Fibroblast of lung (primary cell): ENCODE data around the gene INO80E.

ENCODE experiments used
- EZH2 ChIP-seq: IDR thresholded peaks from 2 replicates; pipeline ENCODE4 v1.5.1; 2012; ENCODE audit warnings: low read length, control low read depth, mild to moderate bottlenecking; ENCODE audit errors: missing control alignments
- TF ChIP-seq, protein P1 (sequence below), 2 donors: IDR thresholded peaks in 1 of 2; conservative IDR thresholded peaks in 1 of 2; 1 replicate in 1 of 2; 2 replicates in 1 of 2; pipeline ENCODE4 v1.5.1; 2011 to 2012; ENCODE audit warnings: low read length in 2 of 2, control low read depth in 1 of 2, inconsistent platforms in 1 of 2, low read depth in 1 of 2, mild to moderate bottlenecking in 1 of 2

DNA sequence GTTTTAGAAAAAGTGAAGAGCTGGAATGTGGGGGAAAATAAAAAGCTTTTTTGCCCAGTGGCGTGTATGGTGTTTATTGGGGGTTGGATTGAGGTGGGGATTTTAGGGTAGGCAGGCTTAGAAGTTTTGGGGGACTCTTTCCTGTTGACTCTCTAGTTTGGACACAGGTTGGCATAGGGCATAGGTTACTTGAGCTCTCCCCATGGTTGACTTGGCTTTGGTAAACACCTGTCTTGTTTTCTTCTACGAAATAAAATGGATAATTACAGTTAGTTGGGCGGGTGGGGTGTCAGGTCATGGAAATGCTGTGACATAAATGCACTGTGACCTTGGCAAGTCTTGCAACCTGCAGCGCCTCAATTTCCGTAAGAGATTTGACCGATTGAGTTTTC lies 23.1 kb upstream of the INO80E start:
- TF ChIP-seq, protein P1, sequence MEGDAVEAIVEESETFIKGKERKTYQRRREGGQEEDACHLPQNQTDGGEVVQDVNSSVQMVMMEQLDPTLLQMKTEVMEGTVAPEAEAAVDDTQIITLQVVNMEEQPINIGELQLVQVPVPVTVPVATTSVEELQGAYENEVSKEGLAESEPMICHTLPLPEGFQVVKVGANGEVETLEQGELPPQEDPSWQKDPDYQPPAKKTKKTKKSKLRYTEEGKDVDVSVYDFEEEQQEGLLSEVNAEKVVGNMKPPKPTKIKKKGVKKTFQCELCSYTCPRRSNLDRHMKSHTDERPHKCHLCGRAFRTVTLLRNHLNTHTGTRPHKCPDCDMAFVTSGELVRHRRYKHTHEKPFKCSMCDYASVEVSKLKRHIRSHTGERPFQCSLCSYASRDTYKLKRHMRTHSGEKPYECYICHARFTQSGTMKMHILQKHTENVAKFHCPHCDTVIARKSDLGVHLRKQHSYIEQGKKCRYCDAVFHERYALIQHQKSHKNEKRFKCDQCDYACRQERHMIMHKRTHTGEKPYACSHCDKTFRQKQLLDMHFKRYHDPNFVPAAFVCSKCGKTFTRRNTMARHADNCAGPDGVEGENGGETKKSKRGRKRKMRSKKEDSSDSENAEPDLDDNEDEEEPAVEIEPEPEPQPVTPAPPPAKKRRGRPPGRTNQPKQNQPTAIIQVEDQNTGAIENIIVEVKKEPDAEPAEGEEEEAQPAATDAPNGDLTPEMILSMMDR (conservative IDR thresholded peaks at IDR 0.05 in 1 of 2, IDR thresholded peaks at IDR 0.05 in 1 of 2; ENCODE audit: low read depth in 1 of 2, low read length in 2 of 2), result no peak
- no peak for TF ChIP-seq EZH2
